HepG2 (cell line): Measurements from ENCODE around the gene KIAA1549. TPM values are rescaled to one million over a fixed set of nuclear protein-coding genes. Genes with fewer than 3 reads are reported as not detected.

Source experiments
- ATAC-seq: fragments of 200-7000 bp; cut with Tn5 transposase; 3 replicates; pipeline ENCODE4 v1.9.1; 2020; ENCODE audit warnings: mild to moderate bottlenecking, moderate library complexity
- BruUV-seq: library from RNA; stranded (reverse); fragments of 400-500 nt; replicated peaks from 2 replicates; lab custom pipeline; 2021; lab: Mats Ljungman, UMichigan
- CTCF ChIA-PET: fragments of 300-600 bp; formaldehyde crosslinking; extraction: SDS; loops from one replicate; lab custom pipeline; 2021; ENCODE audit warnings: low total read pairs, inconsistent platforms, low intra/inter-chr PET ratio; lab: Yijun Ruan, JAX
- POLR2A ChIA-PET: fragments of 350-600 bp; sonication (Branson Sonifier 250); formaldehyde crosslinking; loops from one replicate; lab custom pipeline; 2020; ENCODE audit warnings: antibody characterized with exemption, inconsistent platforms; lab: Yijun Ruan, JAX
- DNase-seq: peaks from one replicate; pipeline ENCODE4 v3.0.0-alpha.2; 2015; ENCODE audit warnings: low spot score
- FAIRE-seq: peaks from 3 replicates; lab custom pipeline; 2011; peaks lifted over from hg19 to GRCh38; lab: Jason Lieb, UNC
- H2AFZ ChIP-seq: one replicate; pipeline ENCODE4 v1.6.1; 2011; ENCODE audit warnings: low read length, inconsistent platforms
- H3K27ac ChIP-seq: fragments of 300-600 bp; 3 replicates; pipeline ENCODE4 v1.8.0; 2011; ENCODE audit warnings: mixed run types, mild to moderate bottlenecking, mixed read lengths, low read length, inconsistent platforms; ENCODE audit not compliant: insufficient read depth; ENCODE audit errors: extremely low read length
- H3K27me3 ChIP-seq, 2 experiments: fragments of 200-600 bp in 1 of 2; 2 replicates in 1 of 2; 3 replicates in 1 of 2; pipeline versions ENCODE4 v1.6.0 to v1.8.0; 2011; ENCODE audit warnings: low read length in 2 of 2, mild to moderate bottlenecking in 2 of 2, moderate library complexity in 2 of 2, inconsistent platforms in 1 of 2; ENCODE audit not compliant: insufficient read depth in 2 of 2, control insufficient read depth in 1 of 2
- H3K36me3 ChIP-seq, 2 experiments: fragments of 200-600 bp in 1 of 2; replicated peaks in 1 of 2; 2 replicates in 1 of 2; 3 replicates in 1 of 2; pipeline versions ENCODE4 v1.5.1 to v1.8.0; 2011; ENCODE audit warnings: low read length in 2 of 2, inconsistent platforms in 1 of 2; ENCODE audit not compliant: insufficient read depth in 2 of 2, control insufficient read depth in 1 of 2
- H3K4me1 ChIP-seq: 2 replicates; pipeline ENCODE4 v1.5.1; 2012; ENCODE audit warnings: low read length, inconsistent platforms; ENCODE audit not compliant: insufficient read depth
- H3K4me2 ChIP-seq: 2 replicates; pipeline ENCODE4 v1.6.0; 2011; ENCODE audit warnings: low read depth, low read length, inconsistent platforms
- H3K4me3 ChIP-seq, 3 experiments: fragments of 200-600 bp in 1 of 3; sonication (generic), shearing (Covaris generic) in 1 of 3; replicated peaks in 1 of 3; 2 replicates each; pipeline ENCODE4 v1.5.1; 2011 to 2016; ENCODE audit warnings: low read length in 3 of 3, inconsistent platforms in 2 of 3, low read depth in 2 of 3, mild to moderate bottlenecking in 2 of 3, control low read depth in 1 of 3, mixed read lengths in 1 of 3; ENCODE audit not compliant: insufficient read depth in 1 of 3
- H3K79me2 ChIP-seq: one replicate; pipeline ENCODE4 v1.6.1; 2011; ENCODE audit warnings: low read length, inconsistent platforms; ENCODE audit not compliant: insufficient read depth
- H3K9ac ChIP-seq: 2 replicates; pipeline ENCODE4 v1.6.0; 2011; ENCODE audit warnings: mild to moderate bottlenecking, low read depth, low read length, inconsistent platforms; ENCODE audit not compliant: insufficient read depth
- H3K9me3 ChIP-seq: 2 replicates; pipeline ENCODE4 v1.5.1; 2012; ENCODE audit warnings: mild to moderate bottlenecking, low read length
- H4K20me1 ChIP-seq: 2 replicates; pipeline ENCODE4 v1.6.0; 2011; ENCODE audit warnings: inconsistent platforms, mild to moderate bottlenecking, low read length, moderate library complexity; ENCODE audit not compliant: insufficient read depth
- IRF2 ChIP-seq: IDR thresholded peaks from 2 replicates; pipeline ENCODE4 v1.6.1; 2018; ENCODE audit warnings: missing genetic modification reagents, missing compliant biosample characterization
- JUNB ChIP-seq: sonication (generic); formaldehyde crosslinking; IDR thresholded peaks from 2 replicates; pipeline ENCODE4 v1.8.0; 2022; ENCODE audit warnings: missing genetic modification reagents, mild to moderate bottlenecking, borderline replicate concordance
- NFE2L1 ChIP-seq: sonication (generic); formaldehyde crosslinking; IDR thresholded peaks from 2 replicates; pipeline ENCODE4 v1.4.0; 2020; ENCODE audit warnings: missing genetic modification reagents, mild to moderate bottlenecking, borderline replicate concordance
- PHF21A ChIP-seq: sonication (generic); formaldehyde crosslinking; IDR thresholded peaks from 2 replicates; pipeline ENCODE4 v1.5.0; 2020; ENCODE audit warnings: mild to moderate bottlenecking, missing genetic modification reagents
- PHF5A ChIP-seq: IDR thresholded peaks from one replicate; pipeline ENCODE4 v1.6.1; 2018; ENCODE audit warnings: low read depth, missing genetic modification reagents; ENCODE audit not compliant: unreplicated experiment
- RXRA ChIP-seq: sonication (generic); formaldehyde crosslinking; IDR thresholded peaks from 2 replicates; pipeline ENCODE4 v1.5.1; 2020; ENCODE audit warnings: missing genetic modification reagents
- SNAPC2 ChIP-seq: sonication (generic); formaldehyde crosslinking; IDR thresholded peaks from 2 replicates; pipeline ENCODE4 v1.8.1; 2022; ENCODE audit warnings: mild to moderate bottlenecking, missing genetic modification reagents
- STAG1 ChIP-seq: sonication (generic); formaldehyde crosslinking; IDR thresholded peaks from 2 replicates; pipeline ENCODE4 v1.4.0; 2020; ENCODE audit warnings: missing genetic modification reagents
- ZBTB7A ChIP-seq: sonication (generic); formaldehyde crosslinking; IDR thresholded peaks from 2 replicates; pipeline ENCODE4 v1.8.0; 2022; ENCODE audit warnings: mild to moderate bottlenecking, missing genetic modification reagents
- ZBTB7B ChIP-seq: sonication (generic); formaldehyde crosslinking; IDR thresholded peaks from 2 replicates; pipeline ENCODE4 v1.4.0; 2020; ENCODE audit warnings: missing genetic modification reagents
- WGBS: methylation state at CpG from one replicate; pipeline ENCODE4 v1.1.6; 2017; ENCODE audit warnings: low lambda C conversion rate; 5-methylcytosine and 5-hydroxymethylcytosine counted together
- in situ Hi-C: cut with HindIII; loops from 2 replicates; pipeline ENCODE4 v1.10.0; 2017; ENCODE audit warnings: low pct_unique_long_range_greater_than_20kb; ENCODE audit not compliant: extremely low pct_ligation_motif_present
- intact Hi-C: fragments of 100-400 bp; cut with micrococcal nuclease; formaldehyde crosslinking; loops from one replicate; pipeline ENCODE4 v1.10.0; 2022; ENCODE audit not compliant: unreplicated experiment
- polyA plus RNA-seq, 8 experiments: library from polyadenylated mRNA; depleted of rRNA in 3 of 8; stranded (reverse) in 7 of 8; unstranded in 1 of 8; fragments of >200 nt; fragmentation: Illumina TruSeq in 4 of 8; extraction: Trizol in 4 of 8; gene quantifications; 2 replicates each; pipeline versions ENCODE4 v1.2.1 to v1.2.3, GENCODE V29; 2011 to 2016; ENCODE audit warnings: low read depth in 4 of 8, missing spikeins in 1 of 8, mixed read lengths in 1 of 8; ENCODE audit not compliant: insufficient read depth in 1 of 8
- total RNA-seq, 5 experiments: library from RNA; depleted of rRNA; stranded (reverse); fragments of >200 nt; fragmentation: Illumina TruSeq; extraction: Trizol; gene quantifications; 2 replicates each; pipeline ENCODE4 v1.2.3, GENCODE V29; 2016; ENCODE audit warnings: low read depth in 1 of 5
- TF ChIP-seq, protein P1 (sequence below): sonication (generic); formaldehyde crosslinking; IDR thresholded peaks from 2 replicates; pipeline ENCODE4 v1.8.1; 2023; ENCODE audit warnings: mild to moderate bottlenecking, inconsistent platforms, moderate library complexity, missing genetic modification reagents, borderline replicate concordance
- TF ChIP-seq, protein P2 (sequence below): sonication (generic); formaldehyde crosslinking; IDR thresholded peaks from 2 replicates; pipeline ENCODE4 v1.5.0; 2020; ENCODE audit warnings: mild to moderate bottlenecking, missing genetic modification reagents

Gene KIAA1549
- total and polyA plus RNA-seq, 2 of the 13 experiments (the other 11 are each of a cell fraction or from before 2014, with no cell fraction given) = 1.1 to 1.8 TPM

DNA sequence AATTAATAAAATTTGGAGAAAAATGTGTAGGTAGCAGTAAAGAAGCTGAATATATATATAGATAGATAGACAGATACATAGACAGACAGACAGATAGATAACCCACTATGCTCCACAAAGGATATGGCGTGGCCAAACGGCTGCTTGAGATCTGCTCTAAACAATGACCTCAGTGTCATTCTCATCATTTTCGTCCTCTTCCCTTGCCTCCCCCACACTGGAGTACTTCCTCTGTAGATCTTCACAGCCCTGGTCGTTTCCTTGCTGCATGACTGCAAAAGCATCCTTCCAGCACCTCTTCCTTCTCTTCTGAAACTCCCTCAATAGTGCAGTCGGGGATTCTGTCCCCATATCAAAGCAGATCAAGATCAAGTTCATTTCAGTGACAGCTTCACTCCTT lies 147.6 kb downstream of the KIAA1549 start:
- H3K36me3 ChIP-seq = no peaks in the 10 kb centered on the region

More for the DNA sequence above, 147.6 kb downstream of the KIAA1549 start:
- H3K27me3 ChIP-seq = no peaks in the 10 kb centered on the region
- DNase-seq = no peak
- H3K79me2 ChIP-seq = no peaks in the 10 kb centered on the region
- BruUV-seq = no TSS peak
- no peak overlapping the region for H3K9ac ChIP-seq
- ATAC-seq = no peak
- TF ChIP-seq PHF5A (CRISPR knock-in tag) (no peak), IRF2 (CRISPR knock-in tag) (no peak), SNAPC2 (CRISPR knock-in tag) (no peak), ZBTB7B (CRISPR knock-in tag) (no peak), ZBTB7A (CRISPR knock-in tag) (no peak), JUNB (CRISPR knock-in tag) (no peak), PHF21A (no peak), RXRA (CRISPR knock-in tag) (no peak), STAG1 (CRISPR knock-in tag) (no peak), NFE2L1 (CRISPR knock-in tag) (no peak)
- TF ChIP-seq, protein P1, sequence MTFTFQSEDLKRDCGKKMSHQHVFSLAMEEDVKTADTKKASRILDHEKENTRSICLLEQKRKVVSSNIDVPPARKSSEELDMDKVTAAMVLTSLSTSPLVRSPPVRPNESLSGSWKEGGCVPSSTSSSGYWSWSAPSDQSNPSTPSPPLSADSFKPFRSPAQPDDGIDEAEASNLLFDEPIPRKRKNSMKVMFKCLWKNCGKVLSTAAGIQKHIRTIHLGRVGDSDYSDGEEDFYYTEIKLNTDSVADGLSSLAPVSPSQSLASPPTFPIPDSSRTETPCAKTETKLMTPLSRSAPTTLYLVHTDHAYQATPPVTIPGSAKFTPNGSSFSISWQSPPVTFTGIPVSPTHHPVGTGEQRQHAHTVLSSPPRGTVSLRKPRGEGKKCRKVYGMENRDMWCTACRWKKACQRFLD (CRISPR knock-in tag) = no peak
- TF ChIP-seq, protein P2, sequence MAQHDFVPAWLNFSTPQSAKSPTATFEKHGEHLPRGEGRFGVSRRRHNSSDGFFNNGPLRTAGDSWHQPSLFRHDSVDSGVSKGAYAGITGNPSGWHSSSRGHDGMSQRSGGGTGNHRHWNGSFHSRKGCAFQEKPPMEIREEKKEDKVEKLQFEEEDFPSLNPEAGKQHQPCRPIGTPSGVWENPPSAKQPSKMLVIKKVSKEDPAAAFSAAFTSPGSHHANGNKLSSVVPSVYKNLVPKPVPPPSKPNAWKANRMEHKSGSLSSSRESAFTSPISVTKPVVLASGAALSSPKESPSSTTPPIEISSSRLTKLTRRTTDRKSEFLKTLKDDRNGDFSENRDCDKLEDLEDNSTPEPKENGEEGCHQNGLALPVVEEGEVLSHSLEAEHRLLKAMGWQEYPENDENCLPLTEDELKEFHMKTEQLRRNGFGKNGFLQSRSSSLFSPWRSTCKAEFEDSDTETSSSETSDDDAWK (CRISPR knock-in tag) = no peak
- TF ChIP-seq, all 625 proteins: peak for 0
- H3K27ac ChIP-seq = no peak overlapping the region
- FAIRE-seq = no peak
- H4K20me1 ChIP-seq = no peaks in the 10 kb centered on the region
- in situ Hi-C loops = no loop called here
- H3K4me1 ChIP-seq = 0 out of 2 replicates have a peak, but pooled peaks cover 12% of the 10 kb centered on the region
- no peaks in the 10 kb centered on the region for H3K9me3 ChIP-seq
- no peak overlapping the region for H2AFZ ChIP-seq
- ChIA-PET CTCF (no interaction called here), POLR2A (no interaction called here)
- no peak overlapping the region for H3K4me3 ChIP-seq
- intact Hi-C loops = no loop called here
- WGBS = 69% methylated on average over 5 of the region's 5 CpGs
- no peak overlapping the region for H3K4me2 ChIP-seq
